HG03460 (cell line): ENCODE data around the gene MAPK8IP3.
"Not testable (repeated sequence)": the region's sequence is repeated elsewhere in the genome, so short reads cannot be mapped to it uniquely, and the experiment has no call there.

ENCODE experiments used
- ATAC-seq: cut with Tn5 transposase; IDR thresholded peaks from one replicate; pipeline ENCODE4 v1.9.1; 2021; ENCODE audit not compliant: unreplicated experiment

Gene MAPK8IP3

GRCh38 chr16:1710811-1711507 is 5.0 kb downstream of the MAPK8IP3 start:
- no peak for ATAC-seq

- ATAC-seq = no peak
Measured at GRCh38 chr16:1712791-1713261, 6.8 kb downstream of the MAPK8IP3 start.

- ATAC-seq = no peak
Measured at GRCh38 chr16:1713331-1713730, 7.3 kb downstream of the MAPK8IP3 start.

- ATAC-seq = no peak
Measured at GRCh38 chr16:1713933-1714332, 7.9 kb downstream of the MAPK8IP3 start.

GRCh38 chr16:1715220-1715619 is 9.2 kb downstream of the MAPK8IP3 start:
- no peak for ATAC-seq

GRCh38 chr16:1718236-1718635 is 12.2 kb downstream of the MAPK8IP3 start:
- not testable (repeated sequence) for ATAC-seq

GRCh38 chr16:1719559-1720229 is 13.7 kb downstream of the MAPK8IP3 start:
- not testable (repeated sequence) for ATAC-seq

- ATAC-seq = no peak
Measured at GRCh38 chr16:1721372-1721771, 15.4 kb downstream of the MAPK8IP3 start.

- ATAC-seq = no peak
Measured at GRCh38 chr16:1723450-1724147, 17.6 kb downstream of the MAPK8IP3 start.

GRCh38 chr16:1724491-1724890 is 18.5 kb downstream of the MAPK8IP3 start:
- no peak for ATAC-seq

GRCh38 chr16:1726661-1727502 is 20.9 kb downstream of the MAPK8IP3 start:
- ATAC-seq = no peak

- ATAC-seq = no peak
Measured at GRCh38 chr16:1727651-1728624, 21.9 kb downstream of the MAPK8IP3 start.

GRCh38 chr16:1729026-1729425 is 23.0 kb downstream of the MAPK8IP3 start:
- no peak for ATAC-seq

GRCh38 chr16:1729445-1729844 is 23.4 kb downstream of the MAPK8IP3 start:
- no peak for ATAC-seq

- ATAC-seq = no peak
Measured at GRCh38 chr16:1731073-1731472, 25.1 kb downstream of the MAPK8IP3 start.

- no peak for ATAC-seq
Measured at GRCh38 chr16:1731603-1732002, 25.6 kb downstream of the MAPK8IP3 start.

GRCh38 chr16:1732071-1732470 is 26.1 kb downstream of the MAPK8IP3 start:
- no peak for ATAC-seq

GRCh38 chr16:1732551-1732987 is 26.6 kb downstream of the MAPK8IP3 start:
- not testable (repeated sequence) for ATAC-seq

- ATAC-seq = no peak
Measured at GRCh38 chr16:1734123-1734522, 28.1 kb downstream of the MAPK8IP3 start.

- no peak for ATAC-seq
Measured at GRCh38 chr16:1734816-1735215, 28.8 kb downstream of the MAPK8IP3 start.
